ENCODE data around the gene VEGFC. TPM values are rescaled to one million over a fixed set of nuclear protein-coding genes. Genes with fewer than 3 reads are reported as not detected.

The VEGFC gene
- total RNA-seq, 1 donor from 2014 or later = 1.6 TPM

- Mint-ChIP-seq H3K4me3 (no peak overlapping the region), H3K27ac (no peak overlapping the region), H3K4me1 (peaks cover 28% of the 10 kb centered on the region), H3K36me3 (no peaks in the 10 kb centered on the region), H3K9me3 (no peaks in the 10 kb centered on the region), H3K27me3 (ENCODE audit: insufficient read depth, low read depth) (peaks cover 4% of the 10 kb centered on the region)
- Histone ChIP-seq H3K4me1 (peaks cover 13% of the 10 kb centered on the region), H3K9ac (no peak overlapping the region), H3K36me3 (no peaks in the 10 kb centered on the region), H3K4me2 (no peak overlapping the region), H4K20me1 (ENCODE audit: low read depth) (no peaks in the 10 kb centered on the region), H3K27ac (no peak overlapping the region), H3K79me2 (ENCODE audit: low read depth) (no peaks in the 10 kb centered on the region), H3K27me3 (no peaks in the 10 kb centered on the region), H2AFZ (replicated peaks) (no peak overlapping the region), H3F3A (ENCODE audit: low read depth) (no peaks in the 10 kb centered on the region), H3K4me3 (no peak overlapping the region), H3K9me3 (ENCODE audit: low read depth) (no peaks in the 10 kb centered on the region)
- no peak for DNase-seq (ENCODE audit: low spot score)
- TF ChIP-seq EZH2phosphoT487 (IDR thresholded peaks at IDR 0.05) = no peak
- TF ChIP-seq EZH2 (IDR thresholded peaks at IDR 0.05) = no peak
- no peak for TF ChIP-seq CTCF (IDR thresholded peaks at IDR 0.05)
These were observed 7.9 kb downstream of the VEGFC start for GRCh38 chr4:176784816-176785215.

- H3K4me2 ChIP-seq = no peak overlapping the region
These were observed 9.9 kb downstream of the VEGFC start for GRCh38 chr4:176782794-176783193.

GRCh38 chr4:176782191-176782590 is 10.5 kb downstream of the VEGFC start:
- no peak overlapping the region for H3K4me3 Mint-ChIP-seq

More at GRCh38 chr4:176782794-176783193, 9.9 kb downstream of the VEGFC start:
- Histone ChIP-seq H3K9ac (no peak overlapping the region), H3K27ac (no peak overlapping the region), H3K36me3 (no peaks in the 10 kb centered on the region), H3K9me3 (ENCODE audit: low read depth) (no peaks in the 10 kb centered on the region), H2AFZ (replicated peaks) (no peak overlapping the region), H4K20me1 (ENCODE audit: low read depth) (no peaks in the 10 kb centered on the region), H3K4me3 (no peak overlapping the region), H3K79me2 (ENCODE audit: low read depth) (no peaks in the 10 kb centered on the region), H3K27me3 (no peaks in the 10 kb centered on the region), H3K4me1 (peaks cover 13% of the 10 kb centered on the region), H3F3A (ENCODE audit: low read depth) (no peaks in the 10 kb centered on the region)
- Mint-ChIP-seq H3K4me3 (no peak overlapping the region), H3K9me3 (no peaks in the 10 kb centered on the region), H3K27ac (no peak overlapping the region), H3K36me3 (no peaks in the 10 kb centered on the region), H3K4me1 (peaks cover 11% of the 10 kb centered on the region), H3K27me3 (ENCODE audit: insufficient read depth, low read depth) (peaks cover 2% of the 10 kb centered on the region)
- TF ChIP-seq CTCF (IDR thresholded peaks at IDR 0.05) = no peak
- no peak for DNase-seq (ENCODE audit: low spot score)

More at GRCh38 chr4:176782191-176782590, 10.5 kb downstream of the VEGFC start:
- no peaks in the 10 kb centered on the region for H3K36me3 Mint-ChIP-seq
- Histone ChIP-seq H3K27me3 (no peaks in the 10 kb centered on the region), H3K36me3 (no peaks in the 10 kb centered on the region), H3K4me2 (no peak overlapping the region), H3K79me2 (ENCODE audit: low read depth) (no peaks in the 10 kb centered on the region), H3F3A (ENCODE audit: low read depth) (no peaks in the 10 kb centered on the region), H3K27ac (no peak overlapping the region), H3K4me3 (no peak overlapping the region), H2AFZ (replicated peaks) (no peak overlapping the region), H4K20me1 (ENCODE audit: low read depth) (no peaks in the 10 kb centered on the region), H3K9ac (no peak overlapping the region), H3K9me3 (ENCODE audit: low read depth) (no peaks in the 10 kb centered on the region), H3K4me1 (peaks cover 13% of the 10 kb centered on the region)
- H3K4me1 Mint-ChIP-seq = peaks cover 9% of the 10 kb centered on the region
- no peak for DNase-seq (ENCODE audit: low spot score)
- no peak for TF ChIP-seq CTCF (IDR thresholded peaks at IDR 0.05)
- no peak for TF ChIP-seq EZH2 (IDR thresholded peaks at IDR 0.05)
- TF ChIP-seq EZH2phosphoT487 (IDR thresholded peaks at IDR 0.05) = no peak
- no peak overlapping the region for H3K27ac Mint-ChIP-seq
- H3K9me3 Mint-ChIP-seq = no peaks in the 10 kb centered on the region
- peaks cover 2% of the 10 kb centered on the region for H3K27me3 Mint-ChIP-seq (ENCODE audit: insufficient read depth, low read depth)

Measured in neural progenitor cell (in vitro differentiated cells).